NCI-H69 (cell line): Measurements from ENCODE around the gene ATP6V0E2.

Experiments
- DNase-seq: peaks from one replicate; lab custom pipeline; 2025; lab: John Stamatoyannopoulos, UW

ATP6V0E2 gene

GRCh38 chr7:149838992-149839408 is 34.8 kb upstream of the ATP6V0E2 start:
- peak; percentile 54 for DNase-seq

- no peak for DNase-seq
These were observed 33.8 kb upstream of the ATP6V0E2 start for GRCh38 chr7:149839933-149840332.

GRCh38 chr7:149843566-149843965 is 30.2 kb upstream of the ATP6V0E2 start:
- no peak for DNase-seq

GRCh38 chr7:149844445-149844844 is 29.3 kb upstream of the ATP6V0E2 start:
- no peak for DNase-seq

GRCh38 chr7:149845257-149845980 is 28.4 kb upstream of the ATP6V0E2 start:
- DNase-seq: no peak

GRCh38 chr7:149846021-149846420 is 27.7 kb upstream of the ATP6V0E2 start:
- DNase-seq: no peak

- no peak for DNase-seq
These were observed 27.2 kb upstream of the ATP6V0E2 start for GRCh38 chr7:149846436-149847046.

GRCh38 chr7:149849174-149849573 is 24.6 kb upstream of the ATP6V0E2 start:
- DNase-seq: peak; percentile 28

- no peak for DNase-seq
These were observed 23.7 kb upstream of the ATP6V0E2 start for GRCh38 chr7:149850007-149850594.

GRCh38 chr7:149850716-149851115 is 23.1 kb upstream of the ATP6V0E2 start:
- DNase-seq: no peak

GRCh38 chr7:149851449-149851848 is 22.3 kb upstream of the ATP6V0E2 start:
- DNase-seq: no peak

- no peak for DNase-seq
These were observed 20.6 kb upstream of the ATP6V0E2 start for GRCh38 chr7:149853157-149853556.

GRCh38 chr7:149854611-149855360 is 19.0 kb upstream of the ATP6V0E2 start:
- peak; percentile 99 for DNase-seq

GRCh38 chr7:149855361-149856305 is 18.1 kb upstream of the ATP6V0E2 start:
- peak; percentile 90 for DNase-seq

- DNase-seq: no peak
These were observed 17.2 kb upstream of the ATP6V0E2 start for GRCh38 chr7:149856583-149856982.

GRCh38 chr7:149859369-149859768 is 14.4 kb upstream of the ATP6V0E2 start:
- no peak for DNase-seq

GRCh38 chr7:149859876-149860275 is 13.9 kb upstream of the ATP6V0E2 start:
- no peak for DNase-seq

GRCh38 chr7:149860821-149861727 is 12.7 kb upstream of the ATP6V0E2 start:
- peak; percentile 13 for DNase-seq

GRCh38 chr7:149861728-149862045 is 12.1 kb upstream of the ATP6V0E2 start:
- no peak for DNase-seq

GRCh38 chr7:149862156-149862555 is 11.6 kb upstream of the ATP6V0E2 start:
- DNase-seq: no peak

- DNase-seq: peak; percentile 37
These were observed 10.3 kb upstream of the ATP6V0E2 start for GRCh38 chr7:149863500-149863899.
